NCI-H82 treated with DMSO at 0.1 percent for 48 hours (cell line): ENCODE results near the gene LIPF.
"Not testable (repeated sequence)": the region's sequence is repeated elsewhere in the genome, so short reads cannot be mapped to it uniquely, and the experiment has no call there.

ENCODE experiments used
- DNase-seq: peaks from one replicate; lab custom pipeline; 2025; ENCODE audit not compliant: unreplicated experiment; lab: John Stamatoyannopoulos, UW

LIPF gene, protein sequence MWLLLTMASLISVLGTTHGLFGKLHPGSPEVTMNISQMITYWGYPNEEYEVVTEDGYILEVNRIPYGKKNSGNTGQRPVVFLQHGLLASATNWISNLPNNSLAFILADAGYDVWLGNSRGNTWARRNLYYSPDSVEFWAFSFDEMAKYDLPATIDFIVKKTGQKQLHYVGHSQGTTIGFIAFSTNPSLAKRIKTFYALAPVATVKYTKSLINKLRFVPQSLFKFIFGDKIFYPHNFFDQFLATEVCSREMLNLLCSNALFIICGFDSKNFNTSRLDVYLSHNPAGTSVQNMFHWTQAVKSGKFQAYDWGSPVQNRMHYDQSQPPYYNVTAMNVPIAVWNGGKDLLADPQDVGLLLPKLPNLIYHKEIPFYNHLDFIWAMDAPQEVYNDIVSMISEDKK

DNA sequence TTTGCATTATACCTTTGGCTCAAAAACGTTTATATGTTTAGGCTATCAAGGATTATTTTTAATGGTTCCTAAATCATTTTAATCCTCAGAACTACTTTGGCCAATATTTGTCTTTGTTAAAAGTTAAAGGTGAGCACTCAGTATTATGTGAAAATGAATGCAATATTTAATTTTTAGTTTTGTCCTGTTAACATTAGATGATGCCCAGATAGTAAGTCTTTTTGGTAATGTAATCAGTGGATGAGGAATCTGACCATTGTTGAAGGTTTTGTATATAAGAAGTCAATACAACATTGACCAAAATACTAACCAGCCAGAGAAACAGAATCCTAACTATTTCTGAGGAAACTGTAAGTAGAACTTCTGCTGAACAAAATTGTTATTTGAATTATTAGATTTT lies at the start of gene LIPF:
LIPF (plus strand) TSS at position 301 of the 400 bp plus-strand sequence. CDS start 2,856 bp downstream, outside the sequence.
- no peak for DNase-seq

DNA sequence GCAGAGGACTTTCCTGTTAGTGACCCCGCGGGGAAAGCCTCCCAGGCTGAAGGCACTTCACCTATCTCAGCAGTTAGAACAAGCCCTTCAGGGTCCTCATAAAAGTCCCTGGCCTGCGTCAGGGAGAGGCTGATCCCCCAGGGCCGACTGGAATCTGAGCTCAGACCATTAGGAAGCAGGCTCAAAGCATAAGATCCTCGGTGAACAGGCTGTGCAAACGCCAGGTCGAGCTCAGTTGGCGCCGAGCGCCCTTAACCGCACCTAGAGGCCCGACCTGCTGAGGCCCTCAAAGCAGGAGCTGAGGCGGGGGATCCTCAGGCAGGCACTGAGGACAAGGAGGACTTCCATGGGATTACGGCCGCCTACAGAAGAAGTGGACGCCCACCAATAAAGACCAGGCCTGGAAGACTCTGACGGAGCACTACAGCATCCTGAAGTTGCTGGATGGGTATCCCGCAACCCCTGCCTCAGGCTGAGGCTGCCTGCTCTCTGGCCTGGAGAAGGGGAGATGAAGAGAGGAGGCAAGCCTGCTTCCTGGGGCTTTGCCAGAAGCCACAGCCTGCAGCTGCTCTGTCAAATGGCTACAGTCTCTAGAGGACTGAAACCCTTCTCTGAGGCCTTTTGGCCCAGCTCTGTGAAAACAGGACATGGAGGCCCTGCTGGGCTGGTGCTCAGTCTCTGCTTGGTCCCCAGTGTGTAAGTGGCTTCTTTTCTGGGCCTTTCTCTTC lies 47.8 kb upstream of the LIPF start:
- DNase-seq: no peak

DNA sequence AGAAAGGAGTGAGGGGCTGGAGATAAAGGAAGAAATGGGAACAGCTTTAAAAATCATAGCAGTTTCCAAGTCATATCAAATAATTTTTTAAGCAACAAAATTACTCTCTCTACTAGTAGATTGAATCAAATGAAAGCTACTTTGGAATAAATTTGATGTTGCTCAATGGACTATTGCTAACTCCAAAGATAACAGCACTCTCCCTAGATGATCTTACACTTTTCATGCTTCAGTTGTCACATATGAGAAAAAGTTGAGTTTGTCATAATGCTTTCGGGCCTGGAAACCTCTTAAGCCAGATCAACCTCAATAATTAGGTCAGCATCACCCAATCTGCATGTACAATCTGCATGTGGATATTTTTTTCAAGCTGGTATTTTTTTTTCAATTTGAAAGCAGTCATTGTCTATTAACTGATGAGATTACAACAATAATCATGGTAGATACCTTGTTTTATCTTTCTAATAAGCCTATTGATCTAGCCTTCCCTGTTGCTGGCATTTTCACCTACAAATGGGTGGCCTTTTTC lies 46.4 kb upstream of the LIPF start:
- no peak for DNase-seq

DNA sequence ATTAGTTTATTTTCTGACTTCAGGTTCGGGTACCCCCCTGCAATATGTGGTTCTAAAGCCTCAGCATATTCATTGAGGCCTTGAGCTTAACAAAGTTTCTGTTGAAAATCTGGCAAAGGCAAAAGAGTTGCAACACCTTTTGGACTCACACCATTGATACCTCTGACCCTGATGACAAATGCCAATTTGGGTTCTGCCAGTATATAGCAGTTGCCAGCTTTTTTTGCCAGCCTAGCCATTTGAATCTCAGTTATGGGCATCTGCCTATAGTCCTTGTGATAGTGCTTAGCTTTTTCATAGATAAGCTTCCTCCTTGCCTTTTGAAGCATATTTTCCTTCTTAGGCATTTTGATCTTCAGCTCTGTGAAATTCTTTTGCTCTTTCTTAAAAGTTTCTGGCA lies 45.7 kb upstream of the LIPF start:
- no peak for DNase-seq

DNA sequence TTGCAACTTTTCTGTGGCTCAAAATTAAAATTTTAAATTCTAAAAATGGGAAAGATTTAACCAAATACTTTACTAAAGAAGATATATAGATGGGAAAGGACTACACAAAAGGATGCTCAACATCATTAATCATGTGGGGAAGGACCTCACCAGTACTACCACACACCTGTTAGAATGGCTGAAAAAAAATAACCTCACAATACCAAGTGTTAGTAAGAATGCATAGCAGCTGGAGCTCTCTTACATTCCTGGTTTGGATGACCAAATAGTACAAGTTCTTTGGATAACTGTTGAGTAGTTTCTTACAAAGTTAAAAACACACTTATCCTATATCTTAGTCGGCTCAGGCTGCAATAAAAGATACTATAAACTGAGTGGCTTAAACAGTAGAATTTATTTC lies 43.8 kb upstream of the LIPF start:
- DNase-seq: no peak

DNA sequence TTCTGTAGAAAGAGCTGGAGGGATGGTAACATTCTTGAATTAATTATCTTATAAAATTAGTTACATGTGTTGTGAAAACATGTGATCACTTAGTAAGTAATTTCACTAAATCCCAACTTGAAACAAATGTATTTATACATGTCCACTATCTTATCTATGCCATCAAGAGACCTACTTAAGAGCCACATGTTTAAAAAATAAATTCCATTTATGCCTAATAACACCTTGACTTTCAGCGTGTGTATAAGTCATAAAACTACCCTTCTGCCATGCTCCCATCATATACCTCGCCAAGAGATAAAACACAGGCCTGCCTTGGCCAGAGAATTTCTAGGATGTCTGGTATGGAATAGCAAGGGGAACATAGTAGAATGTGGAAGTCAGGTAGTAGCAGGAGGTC lies 40.4 kb upstream of the LIPF start:
- DNase-seq: no peak

DNA sequence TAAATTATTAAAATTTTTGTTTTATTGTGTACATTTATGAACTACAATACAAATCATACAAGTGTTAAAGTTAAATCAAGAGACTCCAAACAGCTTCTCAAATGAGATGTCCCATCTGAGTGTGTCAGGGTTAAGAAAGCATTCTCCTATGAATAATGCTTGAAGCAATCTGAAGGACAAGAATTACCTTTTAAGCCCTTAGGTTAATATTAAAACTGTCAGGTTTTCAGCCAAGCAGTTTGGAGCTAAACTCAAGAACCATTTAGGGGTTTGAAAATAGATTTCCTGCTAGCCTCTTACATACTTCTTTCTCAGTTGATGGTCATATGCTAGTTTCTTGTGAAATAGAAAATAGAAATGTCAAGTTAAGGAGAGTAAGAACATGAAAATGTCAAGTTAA lies 39.4 kb upstream of the LIPF start:
- no peak for DNase-seq

DNA sequence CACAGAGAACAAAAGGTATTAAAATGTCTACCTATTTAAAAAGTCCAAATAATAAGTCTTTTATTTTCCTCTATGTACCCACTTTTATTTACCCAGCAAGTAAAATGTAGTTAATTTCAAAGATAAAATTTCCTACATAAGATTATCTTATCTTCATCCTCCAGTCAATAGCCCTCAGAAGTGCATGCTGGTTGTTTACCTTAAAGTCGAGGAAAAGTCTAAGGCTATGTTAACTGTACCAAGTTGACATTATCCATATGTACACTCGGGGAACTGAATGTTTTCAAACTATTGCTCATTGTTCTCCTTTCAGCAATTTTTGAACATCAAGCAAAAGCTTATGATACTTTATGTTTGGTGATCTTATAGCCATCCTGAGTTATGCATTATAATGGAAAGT lies 24.1 kb upstream of the LIPF start:
- DNase-seq: no peak

DNA sequence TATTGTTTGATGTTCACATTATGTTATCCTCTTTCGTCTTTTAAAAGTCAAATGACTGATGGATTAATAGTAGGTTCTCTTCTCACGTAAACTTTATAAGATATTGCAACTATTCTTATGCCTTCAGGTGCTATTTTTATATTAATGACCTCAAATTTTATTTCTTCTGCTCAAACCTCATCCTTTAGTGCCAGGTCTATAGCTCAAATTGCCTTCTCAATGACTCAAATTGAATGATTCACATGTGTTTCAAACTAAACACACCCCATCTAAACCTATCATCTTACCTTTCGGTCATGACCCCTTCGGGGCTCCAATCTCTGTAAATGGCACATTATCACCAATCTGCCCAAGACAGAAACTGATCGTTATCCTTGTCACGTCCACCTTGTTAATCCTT lies 22.0 kb upstream of the LIPF start:
- no peak for DNase-seq

DNA sequence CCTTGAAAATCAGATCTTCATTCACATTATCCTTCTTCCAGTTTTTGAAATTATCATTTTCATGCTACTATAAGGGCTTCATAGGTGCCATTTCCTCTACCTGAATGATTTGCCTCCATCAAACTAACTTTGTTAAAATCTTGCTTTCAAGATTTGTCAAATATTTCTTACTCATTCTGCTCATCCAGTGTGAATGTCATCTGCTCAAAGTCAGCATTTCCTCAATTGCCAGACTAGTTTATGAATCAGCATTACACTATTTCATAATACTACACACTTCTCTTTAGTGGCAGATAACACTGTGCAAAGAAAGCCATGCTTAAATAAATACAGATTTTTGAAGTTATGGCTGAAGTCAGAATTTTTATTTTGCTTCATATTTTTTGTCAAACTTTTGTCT lies 21.3 kb upstream of the LIPF start:
- no peak for DNase-seq

DNA sequence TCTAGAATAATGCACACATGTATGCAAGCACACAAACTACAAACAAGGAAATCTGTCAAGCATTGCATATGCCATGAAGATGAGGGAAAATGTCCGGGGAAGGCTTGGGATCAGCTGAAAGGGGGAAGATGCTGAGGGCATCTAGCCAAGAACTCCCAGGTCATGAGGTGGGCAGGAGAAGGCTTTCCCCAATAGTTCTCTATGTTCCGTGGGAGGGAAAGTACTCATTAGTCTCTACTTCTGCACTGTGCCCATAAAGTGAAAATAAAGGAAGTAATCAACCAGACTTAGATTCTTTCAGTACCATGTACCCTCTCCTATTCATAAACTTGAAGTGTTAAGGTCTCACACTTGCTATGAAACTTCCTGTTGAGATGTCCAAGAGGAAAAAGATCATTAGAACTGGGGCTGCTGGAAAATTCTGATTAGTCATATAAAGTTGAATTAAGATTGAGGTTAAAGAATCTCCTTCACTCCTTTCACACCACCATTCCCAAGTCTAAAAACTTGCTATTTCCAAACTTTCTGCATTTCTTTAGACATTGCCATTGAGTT lies 17.1 kb upstream of the LIPF start:
- no peak for DNase-seq

DNA sequence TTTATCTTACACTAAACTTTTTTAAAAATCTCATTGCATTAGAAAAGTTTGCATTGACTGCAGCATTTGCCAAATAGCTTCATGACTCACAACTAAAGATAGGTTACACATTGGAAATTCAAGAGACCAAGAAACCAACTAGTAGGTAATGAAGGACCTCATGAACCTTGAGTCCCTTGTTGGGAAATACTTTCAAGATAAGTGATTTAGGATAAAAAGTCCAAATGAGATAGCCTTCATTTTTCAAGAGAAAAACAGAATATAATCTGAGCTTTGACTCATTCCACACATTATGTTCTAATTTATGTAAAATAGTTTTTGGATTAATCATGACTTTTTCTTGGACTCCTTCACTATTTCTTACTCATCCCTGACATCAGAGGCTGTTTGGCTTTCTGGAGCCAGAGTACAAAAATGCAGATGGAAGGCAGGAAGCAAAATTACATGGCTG lies 13.1 kb upstream of the LIPF start:
- no peak for DNase-seq

DNA sequence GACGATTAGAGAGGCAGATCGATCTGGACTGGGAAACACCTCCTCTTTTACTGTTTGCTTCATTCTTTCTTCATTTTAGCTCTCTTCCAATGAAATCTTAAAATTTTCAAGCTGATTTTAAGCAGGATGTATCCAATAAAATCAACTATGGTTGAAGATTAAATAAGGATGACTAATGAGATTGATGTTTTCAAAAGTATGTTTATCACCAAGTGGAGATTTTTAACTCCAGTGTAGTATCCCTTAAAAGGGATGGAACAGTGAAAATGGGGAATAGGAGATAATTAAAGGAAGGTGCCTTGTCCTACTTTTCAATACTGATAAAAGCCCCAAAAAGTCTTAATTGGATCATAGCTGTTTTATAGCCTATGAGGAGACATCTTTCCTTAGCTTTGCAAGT lies 11.6 kb upstream of the LIPF start:
- DNase-seq: no peak

DNA sequence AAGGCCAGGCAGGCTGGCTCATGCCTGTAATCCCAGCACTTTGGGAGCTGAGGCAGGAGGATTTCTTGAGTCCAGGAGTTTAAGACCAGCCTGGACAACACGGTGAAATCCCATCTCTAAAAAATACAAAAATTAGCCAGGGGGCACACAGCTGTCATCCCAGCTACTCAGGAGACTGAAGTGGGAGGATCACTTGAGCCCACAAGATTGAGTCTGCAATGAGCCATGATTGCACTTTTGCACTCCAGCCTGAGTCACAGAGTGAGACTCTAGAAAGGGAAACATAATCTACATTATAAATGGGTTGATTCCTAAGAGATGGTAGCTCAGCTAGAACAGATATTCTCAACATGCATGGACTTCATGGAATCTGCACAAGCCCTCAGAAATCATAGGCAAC lies 6.3 kb upstream of the LIPF start:
- no peak for DNase-seq

DNA sequence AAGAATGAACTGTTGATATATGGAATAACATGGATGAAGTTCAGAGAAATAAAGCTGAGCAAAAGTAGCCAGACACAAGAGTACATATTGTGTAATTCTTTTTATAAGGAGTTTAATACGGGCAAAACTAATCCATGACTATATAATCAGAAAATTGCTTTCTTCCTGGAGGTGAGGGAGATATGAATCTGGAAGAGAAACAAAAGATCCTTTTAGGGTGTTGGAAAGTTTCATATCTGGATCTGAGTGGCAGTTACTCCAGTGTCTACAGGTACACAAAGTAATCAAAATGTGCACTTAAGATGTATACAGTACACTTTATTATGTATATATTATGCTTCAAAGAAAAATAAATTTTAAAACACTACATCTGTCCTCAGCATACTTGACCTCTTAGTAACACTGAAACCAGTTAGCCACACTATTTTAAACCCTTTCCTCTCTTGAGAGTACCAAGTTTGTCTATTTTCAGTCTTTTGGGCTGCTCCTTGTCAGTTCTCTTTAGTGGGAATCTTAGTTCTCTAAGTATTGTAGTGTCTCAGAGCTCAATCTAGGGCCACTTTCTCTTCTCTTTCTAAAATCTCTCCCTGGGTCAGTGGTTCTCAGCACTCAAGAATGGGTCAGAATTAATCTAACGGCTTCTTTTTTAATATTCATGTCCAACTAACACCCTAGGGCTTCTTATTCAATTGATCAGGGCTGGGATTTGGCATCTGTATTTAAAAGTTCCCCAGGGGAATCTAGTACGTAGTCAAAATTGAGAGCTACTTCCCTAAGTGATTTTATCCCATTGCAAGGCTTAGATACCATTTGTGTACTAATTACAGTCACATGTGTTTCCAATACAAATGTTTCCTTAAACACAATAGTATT lies 4.3 kb upstream of the LIPF start:
- DNase-seq: no peak

DNA sequence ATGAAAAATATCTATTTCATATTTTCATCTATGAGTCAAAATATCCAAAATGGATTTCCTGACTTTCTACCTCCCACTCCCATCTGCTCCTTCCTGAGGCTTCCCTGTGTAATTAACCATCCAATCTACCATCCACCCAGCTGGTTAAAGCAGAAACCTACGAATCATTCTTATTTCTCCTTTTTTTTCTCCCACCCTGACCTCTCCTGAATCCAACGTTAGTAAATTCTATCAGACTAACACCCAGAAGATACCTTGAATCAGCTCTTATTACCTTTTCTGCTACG lies 3.7 kb upstream of the LIPF start:
- DNase-seq: no peak

DNA sequence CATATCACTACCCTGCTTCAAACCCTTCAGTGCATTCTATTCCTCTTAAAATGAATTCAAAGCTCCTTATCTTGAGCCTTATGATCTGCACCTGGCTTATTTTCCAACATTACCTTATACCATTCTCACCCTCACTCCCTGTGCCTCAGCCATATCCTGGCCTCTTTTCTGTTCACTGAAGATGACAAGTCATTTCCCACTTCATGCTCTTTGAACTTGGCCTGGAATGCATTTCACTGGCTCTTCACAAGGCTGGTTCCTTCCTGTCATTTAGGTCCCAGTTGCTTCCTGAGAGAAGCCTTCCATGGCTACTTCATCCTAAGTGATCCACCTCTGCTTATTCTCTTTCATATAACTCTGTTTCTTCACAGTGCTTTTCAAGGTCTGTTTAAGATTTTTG lies 3.2 kb upstream of the LIPF start:
- no peak for DNase-seq

DNA sequence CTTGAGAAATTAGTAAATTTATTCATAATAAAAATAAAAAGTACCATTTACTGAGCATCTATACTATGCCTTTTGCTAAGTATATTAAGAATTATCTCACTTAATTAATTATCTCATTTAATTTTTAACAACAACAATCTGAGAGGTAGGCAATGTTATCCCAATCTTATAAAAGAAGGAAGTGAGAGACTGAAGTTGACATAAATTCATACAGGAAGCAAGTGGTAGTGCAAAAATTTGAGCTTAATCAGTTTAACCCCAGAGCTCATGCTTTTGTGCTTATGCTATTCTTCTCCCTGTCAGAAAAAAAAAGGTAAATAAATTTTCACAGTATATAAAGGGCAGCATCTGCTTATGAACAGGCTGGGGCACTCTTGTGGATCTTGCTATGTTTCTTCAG lies 2.7 kb upstream of the LIPF start:
- no peak for DNase-seq

DNA sequence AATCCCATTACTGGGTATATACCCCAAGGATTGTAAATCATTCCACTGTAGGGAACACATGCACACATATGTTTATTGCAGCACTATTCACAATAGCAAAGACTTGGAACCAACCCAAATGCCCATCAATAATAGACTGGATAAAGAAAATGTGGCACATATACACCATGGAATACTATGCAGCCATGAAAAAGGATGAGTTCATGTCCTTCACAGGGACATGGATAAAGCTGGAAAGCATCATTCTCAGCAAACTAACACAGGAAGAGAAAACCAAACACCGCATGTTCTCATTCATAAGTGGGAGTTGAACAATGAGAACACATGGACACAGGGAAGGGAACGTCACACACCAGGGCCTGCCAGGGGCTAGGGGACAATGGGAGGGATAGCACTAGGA lies 1.1 kb upstream of the LIPF start:
- DNase-seq: not testable (repeated sequence)

DNA sequence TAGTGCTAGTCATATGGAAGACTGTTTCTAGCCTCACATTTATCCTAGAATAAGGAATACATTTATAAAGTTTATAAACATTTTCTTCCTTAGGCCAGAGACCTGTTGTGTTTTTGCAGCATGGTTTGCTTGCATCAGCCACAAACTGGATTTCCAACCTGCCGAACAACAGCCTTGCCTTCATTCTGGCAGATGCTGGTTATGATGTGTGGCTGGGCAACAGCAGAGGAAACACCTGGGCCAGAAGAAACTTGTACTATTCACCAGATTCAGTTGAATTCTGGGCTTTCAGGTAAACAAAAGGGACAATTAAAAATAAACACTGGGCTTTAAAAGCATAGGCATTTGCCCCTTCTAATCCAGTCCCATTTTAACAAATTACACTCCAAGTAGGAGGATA lies 4.2 kb downstream of the LIPF start:
- no peak for DNase-seq

DNA sequence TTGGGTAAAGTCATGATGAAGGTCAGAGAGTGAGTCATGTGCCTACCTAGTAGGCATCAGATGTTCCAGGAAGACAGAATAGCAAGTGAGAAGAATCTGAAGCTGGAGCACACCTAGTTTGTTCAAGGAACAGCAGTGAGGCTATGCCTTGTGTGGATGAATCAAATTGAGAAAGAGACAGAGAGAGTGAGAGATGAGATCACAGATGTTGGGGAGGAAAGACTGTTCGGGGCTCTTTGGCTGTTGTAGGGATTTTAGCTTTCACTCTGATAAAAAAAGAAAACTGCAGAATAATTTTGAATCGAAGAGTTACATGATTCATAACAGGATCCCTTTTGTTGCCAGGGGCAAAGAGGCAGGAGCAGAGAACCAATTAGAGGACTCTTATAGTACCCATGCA lies 6.3 kb downstream of the LIPF start:
- no peak for DNase-seq
